KG1 (cell line): ENCODE results near the gene TMX4.

Source experiments
- DNase-seq: peaks from one replicate; lab custom pipeline; 2025; lab: John Stamatoyannopoulos, UW

The TMX4 gene

DNA sequence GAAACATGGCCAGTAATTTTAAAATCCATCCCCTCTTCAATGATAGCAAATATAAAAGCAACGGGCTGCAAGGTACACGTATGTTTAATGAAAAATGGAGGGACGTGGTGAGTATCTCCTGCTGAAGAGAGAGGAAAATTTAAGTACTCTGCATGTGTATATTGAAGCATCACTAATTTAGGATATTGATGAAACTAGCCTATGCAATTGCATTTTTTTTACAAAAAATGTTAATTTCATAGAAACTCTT, 362 bp upstream of the TMX4 start:
- no peak for DNase-seq

DNA sequence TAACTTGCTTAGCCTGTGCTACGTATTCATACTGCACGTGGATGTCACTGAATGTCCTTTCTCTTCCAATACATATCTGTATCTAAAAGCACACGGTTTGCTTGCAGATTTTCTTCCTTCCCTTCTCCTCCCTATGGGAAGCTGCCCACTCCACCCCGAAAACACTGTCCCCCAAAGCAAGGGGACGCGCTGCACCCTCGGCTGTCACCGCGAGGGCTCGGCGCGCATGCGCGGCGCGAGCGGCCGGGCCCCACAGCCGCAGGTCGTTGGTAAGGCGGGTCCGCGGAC, 659 bp downstream of the TMX4 start:
- no peak for DNase-seq

GRCh38 chr20:8012724-8013123, 6.8 kb downstream of the TMX4 start:
- DNase-seq, result no peak

- no peak for DNase-seq
Measured at GRCh38 chr20:8008733-8009132, 10.8 kb downstream of the TMX4 start.

- DNase-seq, result no peak
Measured at GRCh38 chr20:8007490-8007889, 12.1 kb downstream of the TMX4 start.

DNA sequence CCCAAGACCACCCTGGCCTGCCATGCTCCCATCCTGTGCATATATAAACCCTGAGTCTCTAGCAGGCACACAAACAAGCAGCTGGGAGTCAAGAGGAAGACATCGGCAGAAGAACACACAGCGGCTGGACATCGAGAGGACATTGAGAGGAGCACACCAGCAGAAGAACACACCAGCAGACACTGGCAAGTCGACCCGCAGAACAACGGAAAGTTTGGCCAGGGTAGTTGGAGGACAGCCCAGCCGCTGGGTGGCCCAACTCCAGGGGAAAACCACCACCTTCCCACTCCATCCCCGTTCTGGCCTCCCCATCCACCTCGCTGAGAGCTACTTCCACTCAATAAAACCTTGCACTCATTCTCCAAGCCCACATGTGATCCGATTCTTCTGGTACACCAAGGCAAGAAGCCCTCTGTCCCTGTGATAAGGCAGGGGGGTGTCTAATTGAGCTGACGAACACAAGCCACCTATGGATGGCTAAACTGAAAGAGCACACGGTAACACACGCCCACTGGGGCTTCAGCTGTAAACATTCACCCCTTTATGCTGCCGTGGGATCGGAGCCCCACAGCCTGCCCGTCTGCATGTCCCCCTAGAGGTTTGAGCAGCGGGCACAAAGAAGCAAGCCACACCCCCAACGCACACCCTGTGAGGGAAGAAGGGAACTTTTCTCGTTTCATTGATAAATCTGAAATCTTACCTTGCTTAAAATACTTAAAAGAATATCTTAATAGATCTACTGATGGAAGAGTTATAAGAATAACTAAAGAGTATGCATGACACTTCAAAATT, 13.8 kb downstream of the TMX4 start:
- no peak for DNase-seq

GRCh38 chr20:8005033-8005432, 14.5 kb downstream of the TMX4 start:
- DNase-seq, result no peak

DNA sequence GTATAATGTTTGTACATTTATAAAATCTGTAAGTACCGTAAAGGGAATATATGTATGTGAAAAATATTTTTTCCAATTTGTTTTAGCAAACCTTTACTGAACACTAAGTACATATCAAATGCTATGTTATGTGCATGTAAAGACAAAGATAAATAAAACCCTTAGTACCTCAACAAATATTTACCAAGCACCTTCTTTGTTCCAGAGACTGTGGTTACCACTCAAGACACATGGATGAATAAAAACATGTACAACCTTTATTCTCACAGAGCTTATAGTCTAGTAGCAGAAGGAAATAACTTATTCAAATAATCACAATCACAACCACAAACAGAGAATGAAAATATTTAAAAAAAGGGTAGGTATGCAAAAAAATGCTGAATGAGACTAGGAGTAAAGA, 17.5 kb downstream of the TMX4 start:
- no peak for DNase-seq

- no peak for DNase-seq
Measured at GRCh38 chr20:8000796-8001195, 18.8 kb downstream of the TMX4 start.

GRCh38 chr20:7996898-7997297, 22.7 kb downstream of the TMX4 start:
- no peak for DNase-seq

GRCh38 chr20:7994809-7995208, 24.8 kb downstream of the TMX4 start:
- no peak for DNase-seq

GRCh38 chr20:7993703-7994102, 25.9 kb downstream of the TMX4 start:
- no peak for DNase-seq

- DNase-seq, result no peak
Measured at GRCh38 chr20:7993238-7993637, 26.3 kb downstream of the TMX4 start.

DNA sequence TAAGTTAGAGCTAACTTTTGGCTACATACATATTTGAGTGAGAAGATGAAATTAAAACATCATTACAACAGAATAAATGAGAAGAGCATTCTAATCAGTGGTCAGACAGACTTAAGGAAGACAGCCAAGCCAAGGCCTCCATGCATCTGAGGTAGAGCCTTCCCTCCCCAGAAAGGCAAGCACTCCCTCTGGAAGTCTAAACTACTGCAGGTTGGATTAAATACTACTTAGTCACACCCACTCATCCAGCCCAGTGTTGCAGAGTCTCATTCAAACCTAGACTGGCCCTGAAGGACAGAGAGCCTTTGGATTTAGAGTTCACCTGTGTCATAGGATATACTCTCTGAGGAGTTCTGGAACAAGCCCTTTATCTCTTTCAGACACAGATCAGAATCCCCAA, 29.2 kb downstream of the TMX4 start:
- no peak for DNase-seq

- no peak for DNase-seq
Measured at GRCh38 chr20:7989379-7989778, 30.2 kb downstream of the TMX4 start.

- no peak for DNase-seq
Measured at GRCh38 chr20:7985916-7986315, 33.6 kb downstream of the TMX4 start.

- no peak for DNase-seq
Measured at GRCh38 chr20:7984192-7984591, 35.4 kb downstream of the TMX4 start.

DNA sequence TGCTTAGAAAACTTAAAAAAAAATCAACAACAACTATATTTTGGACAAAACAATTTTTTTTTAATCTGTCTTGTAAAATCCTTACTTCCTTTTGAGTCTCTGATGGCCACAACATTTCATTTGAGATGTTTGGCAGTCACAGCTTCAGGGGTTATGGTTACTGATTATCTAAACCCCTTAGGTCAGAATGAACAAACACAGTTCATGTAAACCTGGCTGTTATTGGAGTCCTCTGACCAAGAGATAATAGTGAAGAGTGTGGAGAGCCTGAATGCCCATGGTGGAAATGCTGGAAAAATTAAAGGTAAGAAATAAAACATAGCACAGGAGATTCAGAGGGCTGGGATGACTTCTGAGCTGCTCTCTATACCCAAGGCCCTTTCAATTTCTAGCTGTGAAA, 38.2 kb downstream of the TMX4 start:
- DNase-seq, result no peak

- no peak for DNase-seq
Measured at GRCh38 chr20:7980332-7981046, 39.1 kb downstream of the TMX4 start.

- DNase-seq, result no peak
Measured at GRCh38 chr20:7977709-7978108, 41.9 kb downstream of the TMX4 start.

- DNase-seq, result no peak
Measured at GRCh38 chr20:7975851-7976414, 43.6 kb downstream of the TMX4 start.

- no peak for DNase-seq
Measured at GRCh38 chr20:7974785-7975435, 44.7 kb downstream of the TMX4 start.

- DNase-seq, result no peak
Measured at GRCh38 chr20:7971536-7972280, 47.9 kb downstream of the TMX4 start.
